ENCODE data around the gene PTPN6. TPM values are rescaled to one million over a fixed set of nuclear protein-coding genes. Genes with fewer than 3 reads are reported as not detected.

PTPN6 gene
- total and polyA plus RNA-seq, 10 of the 15 experiments (the other 5 are each of a cell fraction or from before 2014, with no cell fraction given): 229 to 457 (median 370) TPM

- TF ChIP-seq CUX1 (IDR thresholded peaks at IDR 0.05; ENCODE audit: insufficient replicate concordance, low read depth, low read length): peak; percentile 32
- TF ChIP-seq HDAC6 (IDR thresholded peaks at IDR 0.05; ENCODE audit: unreplicated experiment): peak; percentile 60
- TF ChIP-seq CBFB (IDR thresholded peaks at IDR 0.05; ENCODE audit: low read depth): peak; percentile 92
- no peak; the same call in 1 of the 2 replicates for TF ChIP-seq SMC3 (IDR thresholded peaks at IDR 0.05; ENCODE audit: borderline replicate concordance, low read length)
- peak; percentile 100 for TF ChIP-seq TBL1XR1 (IDR thresholded peaks at IDR 0.05; ENCODE audit: low read depth, low read length)
- no peak for TF ChIP-seq GABPA (IDR thresholded peaks at IDR 0.05; ENCODE audit: low read depth)
- no peak for TF ChIP-seq IRF3 (IDR thresholded peaks at IDR 0.05)
- peak; percentile 34; the same call in 1 of the 2 replicates for TF ChIP-seq LARP7 (IDR thresholded peaks at IDR 0.05)
- TF ChIP-seq ZNF24 (IDR thresholded peaks at IDR 0.05): peak; percentile 62; the same call in 1 of the 2 replicates
- TF ChIP-seq USF1 (IDR thresholded peaks at IDR 0.05; ENCODE audit: borderline replicate concordance, extremely low read length, insufficient read depth, low read depth, low read length): no peak
- no peak for TF ChIP-seq FOS (IDR thresholded peaks at IDR 0.05; ENCODE audit: borderline replicate concordance, extremely low read depth, insufficient read length)
- 0 out of 2 replicates have a peak, but pooled peaks have one; percentile 64 for TF ChIP-seq BMI1 (IDR thresholded peaks at IDR 0.05; ENCODE audit: borderline replicate concordance)
- peak; percentile 38; the same call in 1 of the 2 replicates for TF ChIP-seq ZNF207 (IDR thresholded peaks at IDR 0.05; ENCODE audit: borderline replicate concordance)
- peak; percentile 94 for TF ChIP-seq NBN (IDR thresholded peaks at IDR 0.05)
- no peak; the same call in 1 of the 2 replicates for TF ChIP-seq BACH1 (IDR thresholded peaks at IDR 0.05; ENCODE audit: borderline replicate concordance)
- no peak for TF ChIP-seq FOXK2 (IDR thresholded peaks at IDR 0.05)
- TF ChIP-seq ATF3 (IDR thresholded peaks at IDR 0.05; ENCODE audit: borderline replicate concordance, extremely low read depth, low read depth, low read length): no peak
These were observed 8.1 kb downstream of the PTPN6 start (continued) for GRCh38 chr12:6959058-6959804.

Measured in GM12878 (cell line).